HEK293 (cell line): ENCODE measurements around the gene PRKD3.
A peak's percentile ranks its signal among the peaks of the same experiment; 100 is the strongest.

ENCODE experiments used
- CTCF ChIA-PET: fragments of 350-600 bp; formaldehyde crosslinking; extraction: SDS; loops from one replicate; lab custom pipeline; 2021; ENCODE audit warnings: antibody characterized with exemption; lab: Yijun Ruan, JAX
- POLR2A ChIA-PET: fragments of 300-600 bp; formaldehyde crosslinking; extraction: SDS; loops from one replicate; lab custom pipeline; 2020; ENCODE audit warnings: antibody characterized with exemption, inconsistent platforms; lab: Yijun Ruan, JAX
- H3K27ac ChIP-seq: fragments of 200-500 bp; sonication (Bioruptor generic); 2 replicates; pipeline ENCODE4 v1.5.1; 2014; ENCODE audit warnings: low read depth, low read length, control low read depth, inconsistent platforms; ENCODE audit errors: extremely low read depth
- H3K36me3 ChIP-seq, 2 experiments: fragments of 200-500 bp in 1 of 2; sonication (Bioruptor generic) in 1 of 2; 1 replicate in 1 of 2; 2 replicates in 1 of 2; pipeline ENCODE4 v1.5.1; 2014 to 2017; ENCODE audit warnings: inconsistent platforms in 2 of 2, low read length in 2 of 2; ENCODE audit not compliant: control insufficient read depth in 2 of 2, insufficient read depth in 1 of 2
- H3K4me1 ChIP-seq: fragments of 200-500 bp; sonication (Bioruptor generic); 2 replicates; pipeline ENCODE4 v1.5.1; 2014; ENCODE audit warnings: mild to moderate bottlenecking, low read length, inconsistent platforms; ENCODE audit not compliant: control insufficient read depth, insufficient read depth
- H3K4me3 ChIP-seq: 2 replicates; pipeline ENCODE4 v1.5.1; 2011; ENCODE audit warnings: low read depth, mild to moderate bottlenecking, control low read depth, low read length, moderate library complexity
- H3K9me3 ChIP-seq: fragments of 200-500 bp; sonication (Bioruptor generic); 2 replicates; pipeline ENCODE4 v1.5.1; 2014; ENCODE audit warnings: low read depth, low read length, inconsistent platforms; ENCODE audit not compliant: control insufficient read depth, insufficient read depth
- GLIS2 ChIP-seq: fragments of 450-650 bp; formaldehyde crosslinking; IDR thresholded peaks from 2 replicates; pipeline ENCODE4 v1.5.1; 2016; ENCODE audit warnings: missing biosample characterization, missing genetic modification characterization
- OSR2 ChIP-seq: fragments of 450-650 bp; formaldehyde crosslinking; IDR thresholded peaks from 2 replicates; pipeline ENCODE4 v1.5.1; 2016; ENCODE audit warnings: missing biosample characterization, missing genetic modification characterization
- PRDM4 ChIP-seq: fragments of 450-650 bp; formaldehyde crosslinking; IDR thresholded peaks from 2 replicates; pipeline ENCODE4 v1.5.1; 2017; ENCODE audit warnings: missing biosample characterization, missing genetic modification characterization
- REPIN1 ChIP-seq: fragments of 450-650 bp; formaldehyde crosslinking; IDR thresholded peaks from 2 replicates; pipeline ENCODE4 v1.5.1; 2017; ENCODE audit warnings: missing biosample characterization, missing genetic modification characterization, low read depth
- SCRT2 ChIP-seq: fragments of 450-650 bp; formaldehyde crosslinking; IDR thresholded peaks from 2 replicates; pipeline ENCODE4 v1.5.1; 2016; ENCODE audit warnings: missing biosample characterization, missing genetic modification characterization
- SP2 ChIP-seq: fragments of 450-650 bp; formaldehyde crosslinking; IDR thresholded peaks from 2 replicates; pipeline ENCODE4 v1.5.1; 2016; ENCODE audit warnings: missing biosample characterization, missing genetic modification characterization
- ZBTB17 ChIP-seq: fragments of 450-650 bp; formaldehyde crosslinking; IDR thresholded peaks from 2 replicates; pipeline ENCODE4 v1.5.1; 2016; ENCODE audit warnings: missing biosample characterization, missing genetic modification characterization
- ZBTB20 ChIP-seq: fragments of 450-650 bp; formaldehyde crosslinking; IDR thresholded peaks from 2 replicates; pipeline ENCODE4 v1.5.1; 2016; ENCODE audit warnings: missing biosample characterization, missing genetic modification characterization
- ZBTB26 ChIP-seq: fragments of 450-650 bp; formaldehyde crosslinking; optimal IDR thresholded peaks from 2 replicates; pipeline ENCODE3; 2016; ENCODE audit warnings: missing biosample characterization, mild to moderate bottlenecking, missing genetic modification characterization
- ZBTB8A ChIP-seq: fragments of 450-650 bp; formaldehyde crosslinking; IDR thresholded peaks from 2 replicates; pipeline ENCODE4 v1.5.1; 2016; ENCODE audit warnings: missing biosample characterization, missing genetic modification characterization
- ZFP37 ChIP-seq: fragments of 450-650 bp; formaldehyde crosslinking; IDR thresholded peaks from 2 replicates; pipeline ENCODE4 v1.5.1; 2016; ENCODE audit warnings: missing biosample characterization, missing genetic modification characterization
- ZNF121 ChIP-seq: fragments of 450-650 bp; formaldehyde crosslinking; IDR thresholded peaks from 2 replicates; pipeline ENCODE4 v1.5.1; 2016; ENCODE audit warnings: missing biosample characterization, missing genetic modification characterization
- ZNF214 ChIP-seq: fragments of 450-650 bp; formaldehyde crosslinking; IDR thresholded peaks from 2 replicates; pipeline ENCODE4 v1.5.1; 2017; ENCODE audit warnings: missing biosample characterization, mild to moderate bottlenecking, missing genetic modification characterization, borderline replicate concordance
- ZNF266 ChIP-seq: fragments of 450-650 bp; formaldehyde crosslinking; IDR thresholded peaks from 2 replicates; pipeline ENCODE4 v1.5.1; 2016; ENCODE audit warnings: missing biosample characterization, missing genetic modification characterization, low read depth
- ZNF335 ChIP-seq: fragments of 450-650 bp; formaldehyde crosslinking; conservative IDR thresholded peaks from 2 replicates; pipeline ENCODE4 v1.5.1; 2016; ENCODE audit warnings: missing biosample characterization, missing genetic modification characterization
- ZNF398 ChIP-seq: fragments of 450-650 bp; formaldehyde crosslinking; IDR thresholded peaks from 2 replicates; pipeline ENCODE4 v1.5.1; 2017; ENCODE audit warnings: missing biosample characterization, missing genetic modification characterization
- ZNF561 ChIP-seq: fragments of 450-650 bp; IDR thresholded peaks from 2 replicates; pipeline ENCODE4 v1.5.1; 2018; ENCODE audit warnings: missing biosample characterization, missing genetic modification characterization, borderline replicate concordance
- ZNF600 ChIP-seq: fragments of 450-650 bp; formaldehyde crosslinking; IDR thresholded peaks from 2 replicates; pipeline ENCODE4 v1.5.1; 2016; ENCODE audit warnings: missing biosample characterization, missing genetic modification characterization
- ZNF707 ChIP-seq: fragments of 450-650 bp; formaldehyde crosslinking; IDR thresholded peaks from 2 replicates; pipeline ENCODE4 v1.5.1; 2016; ENCODE audit warnings: missing biosample characterization, missing genetic modification characterization
- ZNF791 ChIP-seq: fragments of 450-650 bp; formaldehyde crosslinking; IDR thresholded peaks from 2 replicates; pipeline ENCODE4 v1.5.1; 2016; ENCODE audit warnings: missing biosample characterization, missing genetic modification characterization
- ZSCAN30 ChIP-seq: fragments of 450-650 bp; IDR thresholded peaks from 2 replicates; pipeline ENCODE4 v1.5.1; 2018; ENCODE audit warnings: missing biosample characterization, mild to moderate bottlenecking, missing genetic modification characterization, moderate library complexity
- ZSCAN4 ChIP-seq: fragments of 450-650 bp; formaldehyde crosslinking; IDR thresholded peaks from 2 replicates; pipeline ENCODE4 v1.5.1; 2017; ENCODE audit warnings: missing biosample characterization, missing genetic modification characterization

The PRKD3 gene

GRCh38 chr2:37324536-37324785, 172 bp downstream of the PRKD3 start:
- H3K9me3 ChIP-seq: no peaks in the 10 kb centered on the region
- POLR2A ChIA-PET: interaction anchor here (0.5 to 1.3 kb wide), 6 partner anchors 14 to 92 kb away, joined by 3 to 4 read pairs (median 3); no protein-coding TSS in a partner anchor
- no peaks in the 10 kb centered on the region for H3K36me3 ChIP-seq
- CTCF ChIA-PET: interaction anchor here (0.6 kb wide), 1 partner anchor 108 kb away, joined by 5 read pairs; no protein-coding TSS in a partner anchor
- H3K27ac ChIP-seq: peak overlapping the region; percentile 92
- no peak for TF ChIP-seq ZNF121 (tag by site-specific recombination)
- no peak for TF ChIP-seq ZNF214 (tag by site-specific recombination)
- peak; percentile 11; the same call in 1 of the 2 replicates for TF ChIP-seq SP2
- 0 out of 2 replicates have a peak, but pooled peaks have one; percentile 7 for TF ChIP-seq ZNF398 (tag by site-specific recombination)
- TF ChIP-seq ZSCAN4 (tag by site-specific recombination): no peak
- TF ChIP-seq ZBTB8A (tag by site-specific recombination): peak; percentile 73; the same call in 1 of the 2 replicates
- no peak for TF ChIP-seq ZNF266 (tag by site-specific recombination)
- TF ChIP-seq PRDM4 (tag by site-specific recombination): no peak
- H3K4me1 ChIP-seq: peaks cover 12% of the 10 kb centered on the region
- peak overlapping the region; percentile 75 for H3K4me3 ChIP-seq

- H3K36me3 ChIP-seq: no peaks in the 10 kb centered on the region
- CTCF ChIA-PET: interaction anchor here (0.6 to 1.3 kb wide), 2 partner anchors 12 to 108 kb away, joined by 5 to 6 read pairs; no protein-coding TSS in a partner anchor
- POLR2A ChIA-PET: interaction anchor here (0.5 to 1.3 kb wide), 7 partner anchors 13 to 92 kb away, joined by 3 to 4 read pairs (median 3); partner anchors contain the start of genes CEBPZ and NDUFAF7
- peak overlapping the region; percentile 75 for H3K4me3 ChIP-seq
- peaks cover 15% of the 10 kb centered on the region for H3K4me1 ChIP-seq
- peak; percentile 56 for TF ChIP-seq ZBTB26
- TF ChIP-seq REPIN1: no peak
- TF ChIP-seq GLIS2 (tag by site-specific recombination): no peak; the same call in 1 of the 2 replicates
- TF ChIP-seq ZFP37 (tag by site-specific recombination): 0 out of 2 replicates have a peak, but pooled peaks have one; percentile 31
- peak; percentile 3; the same call in 1 of the 2 replicates for TF ChIP-seq ZSCAN30
- TF ChIP-seq ZBTB17: peak; percentile 91
- TF ChIP-seq ZBTB20 (tag by site-specific recombination): peak; percentile 20; the same call in 1 of the 2 replicates
- TF ChIP-seq ZNF707 (tag by site-specific recombination): no peak
- peak; percentile 39; the same call in 1 of the 2 replicates for TF ChIP-seq ZNF561 (tag by site-specific recombination)
- no peak for TF ChIP-seq ZNF791 (tag by site-specific recombination)
- 0 out of 2 replicates have a peak, but pooled peaks have one; percentile 52 for TF ChIP-seq SCRT2 (tag by site-specific recombination)
- TF ChIP-seq ZNF335 (tag by site-specific recombination): peak; percentile 49
- peak; percentile 23; the same call in 1 of the 2 replicates for TF ChIP-seq ZNF600 (tag by site-specific recombination)
- peak; percentile 15; the same call in 1 of the 2 replicates for TF ChIP-seq OSR2 (tag by site-specific recombination)
- H3K27ac ChIP-seq: peak overlapping the region; percentile 92
- H3K9me3 ChIP-seq: no peaks in the 10 kb centered on the region
These were observed 675 bp downstream of the PRKD3 start for GRCh38 chr2:37323781-37324535.
